ES-I3 (cell line): Measurements from ENCODE around the gene LTBP2.

Experiments
- H3K36me3 ChIP-seq: 2 replicates; pipeline ENCODE4 v1.6.1; 2013; ENCODE audit warnings: mild to moderate bottlenecking, low read length, control low read depth, moderate library complexity; ENCODE audit not compliant: insufficient read depth
- H3K4me1 ChIP-seq: 2 replicates; pipeline ENCODE4 v1.6.1; 2013; ENCODE audit warnings: mild to moderate bottlenecking, control low read depth, low read length; ENCODE audit not compliant: insufficient read depth
- H3K9ac ChIP-seq: 2 replicates; pipeline ENCODE4 v1.6.1; 2013; ENCODE audit warnings: low read depth, mild to moderate bottlenecking, low read length, moderate library complexity
- H3K9me3 ChIP-seq: 2 replicates; pipeline ENCODE4 v1.6.1; 2013; ENCODE audit warnings: mild to moderate bottlenecking, low read length, moderate library complexity; ENCODE audit not compliant: control insufficient read depth, insufficient read depth

The LTBP2 gene

DNA sequence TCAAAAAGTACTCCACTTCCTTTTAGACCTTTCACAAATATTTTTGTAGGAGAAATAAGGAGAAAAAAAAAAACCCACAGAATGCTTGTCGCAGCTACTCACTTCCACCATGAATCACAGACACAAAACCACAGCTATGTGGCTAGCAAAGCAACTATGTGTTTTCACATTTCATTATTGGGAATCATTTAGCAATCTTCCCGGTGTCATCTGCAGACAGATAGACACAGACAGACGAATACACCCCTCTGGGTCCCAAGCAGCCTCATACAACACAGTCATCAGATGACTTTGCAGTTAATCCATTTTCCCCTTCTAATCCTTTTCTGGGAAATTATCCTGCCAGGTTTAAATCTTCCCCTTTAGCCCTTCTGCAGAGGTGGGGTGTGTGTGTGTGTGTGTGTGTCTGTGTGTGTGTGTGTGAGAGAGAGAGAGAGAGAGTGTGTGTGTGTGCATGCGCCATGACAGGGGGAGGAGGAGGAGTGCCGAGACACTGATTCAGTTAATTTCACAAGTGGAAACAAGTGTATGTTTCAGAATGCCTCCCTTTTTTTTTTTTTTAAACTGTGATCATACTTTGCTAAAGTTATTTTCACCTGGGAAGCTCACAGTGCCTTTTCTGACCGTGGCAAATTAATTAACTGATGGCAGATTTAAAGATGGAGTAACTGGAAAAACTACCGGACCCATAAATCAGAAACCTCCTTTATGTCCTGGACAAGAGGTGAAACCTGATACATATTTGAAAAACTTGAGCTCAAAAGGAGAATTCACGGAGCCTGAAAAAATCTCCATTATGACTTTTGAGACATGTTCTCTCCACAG lies 39.9 kb downstream of the LTBP2 start:
- H3K4me1 ChIP-seq, result peaks cover 28% of the 10 kb centered on the region
- H3K9me3 ChIP-seq, result no peaks in the 10 kb centered on the region
- no peaks in the 10 kb centered on the region; the same call in 1 of the 2 replicates for H3K36me3 ChIP-seq
- no peak overlapping the region for H3K9ac ChIP-seq

DNA sequence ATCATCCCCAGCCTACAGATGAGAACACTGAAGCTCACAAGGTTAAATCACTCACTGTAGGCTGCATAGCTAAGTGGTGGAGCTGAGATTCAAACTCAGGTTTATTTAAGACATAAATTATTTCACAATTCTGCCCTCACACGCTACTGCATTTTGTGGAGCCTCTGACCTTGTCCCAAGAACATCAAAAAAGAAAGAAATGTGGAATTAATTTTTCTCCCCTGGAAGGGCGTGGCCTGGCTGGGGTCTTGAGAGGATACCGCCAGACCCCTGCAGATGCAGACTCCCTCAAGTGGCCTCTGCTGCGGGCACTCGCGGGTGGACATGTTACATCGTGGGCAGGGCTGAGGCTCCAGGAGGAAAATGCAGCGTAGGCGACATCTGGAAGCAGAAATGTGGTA lies 40.6 kb downstream of the LTBP2 start:
- peaks cover 33% of the 10 kb centered on the region for H3K4me1 ChIP-seq
- H3K36me3 ChIP-seq, result no peaks in the 10 kb centered on the region; the same call in 1 of the 2 replicates
- no peak overlapping the region for H3K9ac ChIP-seq
- H3K9me3 ChIP-seq, result no peaks in the 10 kb centered on the region

DNA sequence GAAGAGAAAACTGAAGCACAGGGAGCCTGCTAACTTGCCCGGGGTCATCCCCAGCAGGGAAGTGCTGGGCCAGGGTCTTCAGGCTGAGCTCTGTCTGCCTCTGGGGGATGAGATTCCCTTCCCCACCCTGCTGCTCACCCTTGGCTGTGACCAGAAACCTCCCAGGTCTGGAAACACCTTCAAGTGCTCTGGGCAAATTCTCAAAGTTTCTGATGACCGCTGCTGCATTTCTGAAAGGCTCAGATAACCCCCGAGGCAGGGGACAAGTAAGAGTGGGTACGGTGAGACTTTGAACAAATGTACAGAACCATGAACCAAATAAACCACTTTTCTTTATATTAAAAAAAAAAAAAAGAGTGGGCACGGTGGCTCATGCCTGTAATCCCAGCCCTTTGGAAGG lies 41.3 kb downstream of the LTBP2 start:
- Histone ChIP-seq H3K9me3 (no peaks in the 10 kb centered on the region), H3K9ac (no peak overlapping the region), H3K4me1 (peaks cover 33% of the 10 kb centered on the region), H3K36me3 (no peaks in the 10 kb centered on the region; the same call in 1 of the 2 replicates)

DNA sequence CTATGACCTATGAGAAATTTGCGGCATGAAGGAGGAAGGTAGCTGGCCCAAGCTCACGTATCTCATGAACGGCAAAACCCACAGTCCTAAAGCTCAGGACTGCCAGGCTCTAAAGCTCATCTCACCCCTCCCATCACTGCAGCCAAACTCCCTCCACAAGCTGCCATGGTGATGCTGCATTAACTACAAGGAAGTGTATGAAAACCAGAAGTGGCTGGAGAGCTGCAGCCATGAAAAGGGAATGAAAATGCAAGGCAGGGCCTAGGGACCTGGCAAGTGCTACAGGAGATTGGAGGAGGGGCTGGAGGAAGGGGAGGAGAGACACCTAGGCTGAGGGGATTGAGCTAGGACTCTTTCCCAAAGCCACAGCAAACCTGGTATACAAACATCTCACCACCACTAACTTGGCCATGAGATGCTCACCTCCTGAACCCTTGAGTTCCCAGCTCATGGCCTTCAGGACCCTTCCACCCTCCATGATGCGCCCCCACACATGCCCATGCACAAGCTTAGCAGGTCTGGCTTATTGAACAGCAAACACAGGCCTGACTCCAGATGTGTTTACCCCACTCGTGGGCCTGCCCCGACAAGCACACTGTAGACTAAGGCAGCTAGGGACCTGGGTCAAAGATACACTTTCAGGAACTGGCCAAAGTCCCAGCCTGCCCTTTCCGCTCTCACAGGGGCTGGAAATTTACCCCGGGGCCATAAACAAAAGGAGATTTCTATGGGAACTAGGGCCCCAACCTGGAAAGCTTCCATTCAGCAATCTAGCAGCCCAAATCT lies 42.0 kb downstream of the LTBP2 start:
- H3K4me1 ChIP-seq, result peaks cover 33% of the 10 kb centered on the region
- H3K9ac ChIP-seq, result no peak overlapping the region
- no peaks in the 10 kb centered on the region for H3K9me3 ChIP-seq
- H3K36me3 ChIP-seq, result no peaks in the 10 kb centered on the region; the same call in 1 of the 2 replicates

DNA sequence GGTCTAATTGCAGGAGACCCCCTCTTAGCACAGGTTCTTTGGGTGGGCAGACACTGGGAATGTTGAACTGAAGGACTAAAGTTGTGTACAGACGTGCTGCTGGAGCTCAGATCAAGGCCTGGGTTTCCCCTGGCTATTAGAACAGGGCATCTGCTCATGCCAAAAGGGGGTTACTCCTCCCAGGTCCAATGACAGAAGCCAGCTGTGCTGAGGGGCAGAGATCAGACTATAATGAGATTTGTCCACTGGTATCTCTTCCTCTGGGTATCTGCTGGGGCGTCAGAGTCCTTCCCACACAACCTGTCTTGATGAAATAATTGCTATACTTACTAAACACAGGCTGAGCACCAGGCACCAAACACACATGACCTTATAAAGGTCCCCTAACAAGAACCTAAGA lies 42.6 kb downstream of the LTBP2 start:
- H3K9ac ChIP-seq, result no peak overlapping the region
- no peaks in the 10 kb centered on the region; the same call in 1 of the 2 replicates for H3K36me3 ChIP-seq
- H3K9me3 ChIP-seq, result no peaks in the 10 kb centered on the region
- H3K4me1 ChIP-seq, result peaks cover 33% of the 10 kb centered on the region

DNA sequence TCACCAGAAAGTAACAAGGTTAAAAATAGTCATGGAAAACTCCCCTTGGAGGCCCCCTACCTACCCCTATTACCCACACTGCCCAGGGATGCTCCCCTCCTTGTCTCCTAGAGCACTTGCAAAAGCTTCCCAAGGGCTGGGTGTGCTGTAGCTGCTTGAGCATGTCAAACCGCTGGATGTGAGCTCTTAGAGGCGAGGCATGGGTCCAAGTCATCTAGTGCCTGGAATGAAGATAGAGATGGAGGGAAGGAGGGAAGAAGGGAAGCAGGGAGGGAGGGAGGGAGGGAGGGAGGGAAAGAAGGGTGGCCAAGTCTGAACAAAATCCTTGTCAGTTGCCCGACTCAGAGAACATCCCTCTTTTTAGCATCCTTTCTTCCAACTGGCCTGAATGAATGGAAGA lies 43.1 kb downstream of the LTBP2 start:
- H3K4me1 ChIP-seq, result peaks cover 33% of the 10 kb centered on the region
- H3K36me3 ChIP-seq, result no peaks in the 10 kb centered on the region; the same call in 1 of the 2 replicates
- H3K9me3 ChIP-seq, result no peaks in the 10 kb centered on the region
- no peak overlapping the region for H3K9ac ChIP-seq

DNA sequence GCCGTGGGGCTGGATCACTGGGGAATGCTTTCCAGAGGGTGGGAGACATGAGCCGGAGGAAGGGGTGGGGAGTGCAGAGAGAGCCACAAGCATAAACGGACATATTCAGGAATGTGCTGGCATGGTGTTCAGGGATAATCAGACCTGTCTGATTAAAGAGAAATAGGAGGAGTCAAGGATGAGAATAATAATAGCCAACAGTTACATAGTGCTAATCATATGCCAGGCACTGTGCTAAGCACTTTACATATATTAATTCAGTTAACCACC lies 43.7 kb downstream of the LTBP2 start:
- peaks cover 28% of the 10 kb centered on the region for H3K4me1 ChIP-seq
- no peaks in the 10 kb centered on the region for H3K9me3 ChIP-seq
- H3K9ac ChIP-seq, result no peak overlapping the region

DNA sequence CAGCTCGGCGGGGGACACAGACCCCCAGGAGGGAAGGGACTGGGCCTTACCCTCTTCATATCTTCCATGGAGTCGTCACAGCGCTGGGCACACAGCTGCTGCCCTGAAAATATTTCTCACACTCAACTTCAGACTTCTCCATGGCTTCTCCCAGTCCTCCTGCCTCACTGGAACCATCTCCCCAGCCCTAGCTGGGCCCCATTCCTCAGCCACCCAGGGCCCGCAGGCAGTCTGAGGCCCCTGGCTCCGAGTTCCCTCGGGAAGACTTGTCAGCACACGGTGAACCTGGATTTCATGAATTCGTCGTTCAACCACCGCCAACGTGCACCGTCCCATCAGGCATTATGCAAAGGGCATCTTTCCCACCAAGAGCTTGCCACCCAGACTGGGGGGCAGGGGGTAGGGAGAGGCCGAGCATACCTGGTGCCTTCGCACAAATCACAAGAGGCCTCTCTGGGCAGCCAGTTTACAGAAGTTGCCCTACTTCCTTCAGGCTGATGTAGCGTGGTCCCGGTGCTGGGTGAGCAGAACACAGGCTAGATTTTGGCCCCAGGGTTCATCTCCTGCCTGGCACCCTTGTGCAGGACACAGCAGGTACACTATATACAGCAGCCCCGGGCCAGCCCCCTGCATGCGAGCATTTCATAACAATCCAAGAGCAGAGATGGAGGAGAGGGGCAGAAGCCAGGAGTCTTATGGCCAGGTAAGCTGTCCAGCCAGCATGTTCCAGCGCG lies 44.2 kb downstream of the LTBP2 start:
- no peaks in the 10 kb centered on the region for H3K9me3 ChIP-seq
- peaks cover 23% of the 10 kb centered on the region for H3K4me1 ChIP-seq
- no peak overlapping the region for H3K9ac ChIP-seq
- no peaks in the 10 kb centered on the region; the same call in 1 of the 2 replicates for H3K36me3 ChIP-seq

More for the DNA sequence above, 43.7 kb downstream of the LTBP2 start:
- no peaks in the 10 kb centered on the region; the same call in 1 of the 2 replicates for H3K36me3 ChIP-seq

DNA sequence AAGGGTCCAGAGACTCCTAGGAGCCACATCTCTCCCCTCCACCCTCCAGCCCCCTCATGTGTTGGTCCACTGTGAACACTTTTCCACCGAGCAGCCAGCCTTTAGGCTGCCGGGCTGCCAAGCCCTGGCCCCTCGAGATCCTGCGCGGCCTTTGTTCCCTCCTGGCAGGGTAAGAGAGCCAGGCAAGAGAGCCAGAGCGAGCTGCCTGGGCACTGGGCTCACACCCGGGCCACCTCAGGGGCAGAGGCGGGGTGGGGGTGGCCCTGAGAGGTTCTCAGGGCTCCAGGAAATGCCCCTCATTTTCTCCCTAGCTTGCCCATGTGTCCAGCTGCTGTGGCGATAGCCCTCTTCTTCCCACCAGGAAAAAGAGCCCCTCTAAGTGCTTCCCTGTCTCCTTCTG lies 44.8 kb downstream of the LTBP2 start:
- no peaks in the 10 kb centered on the region for H3K9me3 ChIP-seq
- H3K9ac ChIP-seq, result no peak overlapping the region
- peaks cover 21% of the 10 kb centered on the region for H3K4me1 ChIP-seq
- no peaks in the 10 kb centered on the region; the same call in 1 of the 2 replicates for H3K36me3 ChIP-seq

DNA sequence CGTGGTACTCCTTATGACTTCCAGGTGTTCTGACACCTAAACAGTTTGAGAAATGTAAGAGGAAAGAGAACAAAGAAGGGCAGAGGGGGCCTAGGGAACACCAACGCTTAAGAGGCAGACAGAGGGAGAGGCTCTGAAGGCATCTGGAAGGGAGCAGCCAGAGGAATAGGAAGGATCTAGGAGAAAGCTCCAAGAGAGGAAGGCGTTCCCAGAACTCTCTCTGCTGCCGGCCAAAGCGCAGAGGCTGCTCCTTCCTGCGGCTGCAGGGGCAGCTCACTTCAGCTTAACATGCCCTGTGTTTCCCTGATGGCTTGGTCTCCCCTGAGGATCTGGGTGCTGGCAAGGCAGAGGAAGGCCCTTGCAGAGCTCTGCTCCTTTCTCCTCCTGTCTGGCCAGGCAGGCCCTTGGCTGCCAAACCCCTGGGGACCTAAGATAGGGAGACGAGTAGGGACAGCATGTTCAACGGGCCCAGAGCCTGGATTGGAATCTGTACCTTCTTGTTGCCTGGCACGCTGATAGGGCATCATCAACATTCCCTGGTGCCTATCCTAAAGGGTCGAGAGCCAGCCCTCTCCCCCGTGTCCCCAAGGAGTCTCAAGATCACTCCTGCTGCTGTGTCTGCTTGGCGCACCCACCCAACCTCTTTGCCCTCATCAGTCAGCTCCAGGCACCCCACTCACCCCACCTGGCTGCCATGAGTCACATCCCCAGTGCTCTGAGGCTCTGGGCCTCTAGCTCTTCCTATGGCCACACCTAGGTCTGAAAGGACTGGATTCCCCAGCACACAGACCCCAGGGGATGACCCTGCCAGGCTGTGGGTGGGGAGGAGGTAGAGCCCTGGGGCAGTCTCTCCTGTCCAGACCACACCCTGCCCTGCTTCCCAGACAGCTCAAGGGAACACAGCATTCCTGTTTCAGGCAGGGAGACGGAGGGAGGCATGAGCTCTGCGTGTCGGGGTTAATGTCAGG lies 45.6 kb downstream of the LTBP2 start:
- Histone ChIP-seq H3K4me1 (peaks cover 16% of the 10 kb centered on the region), H3K9me3 (no peaks in the 10 kb centered on the region), H3K9ac (no peak overlapping the region), H3K36me3 (no peaks in the 10 kb centered on the region; the same call in 1 of the 2 replicates)

DNA sequence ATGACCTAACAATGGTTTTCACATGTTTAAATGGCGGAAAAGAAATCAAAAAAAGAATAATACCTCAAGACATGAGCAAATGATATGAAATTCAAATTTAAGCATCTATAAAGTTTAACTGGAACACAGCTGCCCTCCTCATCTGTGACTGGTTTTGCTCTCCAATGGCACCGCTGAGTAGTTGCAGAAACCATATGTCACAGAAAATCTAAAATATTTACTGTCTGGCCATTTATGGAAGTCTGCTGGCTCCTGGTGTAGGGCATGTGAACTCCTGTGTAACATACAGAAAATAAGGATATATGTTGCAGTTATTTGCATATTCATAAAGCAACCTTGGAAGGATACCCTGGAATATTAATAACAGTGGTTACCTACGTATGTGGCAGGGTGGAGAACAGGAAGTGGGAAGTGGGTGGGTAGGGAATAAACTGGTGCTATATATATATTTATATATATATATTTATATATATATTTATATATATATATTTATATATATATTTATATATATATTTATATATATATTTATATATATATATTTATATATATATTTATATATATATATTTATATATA lies 48.4 kb downstream of the LTBP2 start:
- H3K4me1 ChIP-seq, result peaks cover 5% of the 10 kb centered on the region
- no peak overlapping the region for H3K9ac ChIP-seq
- no peaks in the 10 kb centered on the region; the same call in 1 of the 2 replicates for H3K36me3 ChIP-seq
- no peaks in the 10 kb centered on the region for H3K9me3 ChIP-seq

DNA sequence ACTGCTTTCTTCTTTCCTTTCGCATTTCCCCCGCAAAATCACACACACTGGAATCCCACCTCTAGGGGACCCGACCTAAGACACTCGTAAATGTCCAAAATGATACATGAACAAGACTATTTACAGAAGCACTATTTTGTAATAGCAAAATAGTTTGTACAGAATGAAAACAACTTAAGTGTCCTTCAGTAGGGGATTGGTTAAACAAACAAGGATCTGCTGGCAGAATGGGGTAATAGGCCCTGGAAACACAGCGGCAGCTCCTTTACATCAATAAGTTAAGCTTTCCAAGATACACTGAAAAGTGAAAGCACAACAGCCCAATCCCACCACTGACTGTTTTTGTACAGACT lies 48.8 kb downstream of the LTBP2 start:
- no peak overlapping the region for H3K9ac ChIP-seq
- peaks cover 5% of the 10 kb centered on the region for H3K4me1 ChIP-seq

DNA sequence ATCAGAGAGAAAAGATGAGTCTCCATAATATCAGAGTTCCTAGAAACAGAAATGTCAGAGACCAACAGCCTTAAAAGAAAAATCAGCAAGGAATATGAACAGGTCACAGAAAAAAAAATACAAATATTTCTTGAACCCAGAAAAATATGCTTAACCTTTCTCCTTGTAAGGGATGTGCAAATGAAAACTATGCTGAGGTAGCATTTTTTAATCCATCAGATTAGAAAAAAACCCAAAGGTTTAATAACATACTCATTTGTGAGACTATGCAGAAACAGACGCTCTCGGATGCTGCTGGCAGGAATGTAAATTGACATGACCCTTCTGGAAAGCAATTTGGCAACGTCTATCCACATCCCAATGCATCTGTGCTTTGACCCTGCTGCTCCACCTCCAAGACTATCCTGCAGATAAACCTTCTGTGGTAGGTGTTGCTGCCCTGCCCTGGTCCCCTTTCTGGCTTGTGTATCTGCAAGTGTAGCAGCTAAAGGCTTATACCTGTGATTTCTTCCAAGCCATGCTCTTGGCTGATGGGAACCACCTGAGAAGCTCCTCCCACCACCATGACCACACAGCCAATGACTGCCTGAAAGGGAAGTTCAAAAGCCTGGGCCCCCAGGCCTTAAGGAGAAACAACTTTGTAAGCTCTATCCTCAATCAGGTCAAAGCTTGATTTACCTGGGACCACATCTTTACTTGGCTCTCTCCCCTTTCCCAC lies 49.4 kb downstream of the LTBP2 start:
- Histone ChIP-seq H3K4me1 (peaks cover 5% of the 10 kb centered on the region), H3K36me3 (no peaks in the 10 kb centered on the region; the same call in 1 of the 2 replicates), H3K9ac (no peak overlapping the region), H3K9me3 (no peaks in the 10 kb centered on the region)

More for the DNA sequence above, 48.8 kb downstream of the LTBP2 start:
- H3K9me3 ChIP-seq, result no peaks in the 10 kb centered on the region
- no peaks in the 10 kb centered on the region; the same call in 1 of the 2 replicates for H3K36me3 ChIP-seq
